GM12878 (cell line): ENCODE measurements around the gene TTLL11. TPM values are rescaled to one million over a fixed set of nuclear protein-coding genes. Genes with fewer than 3 reads are reported as not detected.

ENCODE experiments used
- CBX5 ChIP-seq: sonication (generic); IDR thresholded peaks from 2 replicates; pipeline ENCODE4 v1.6.1; 2016; ENCODE audit warnings: low read depth, moderate library complexity, mild to moderate bottlenecking, inconsistent platforms
- ELK1 ChIP-seq: IDR thresholded peaks from 2 replicates; pipeline ENCODE4 v1.6.1; 2012; ENCODE audit warnings: low read depth, low read length, improper control_type of control experiment
- RBBP5 ChIP-seq: fragments of 200-600 bp; sonication (generic); conservative IDR thresholded peaks from 2 replicates; pipeline ENCODE4 v1.6.1; 2016
- REST ChIP-seq: IDR thresholded peaks from 2 replicates; pipeline ENCODE4 v1.6.1; 2012; ENCODE audit warnings: mild to moderate bottlenecking, low read depth, low read length
- RFX5 ChIP-seq: IDR thresholded peaks from 2 replicates; pipeline ENCODE4 v1.6.1; 2011; ENCODE audit warnings: low read depth, low read length, improper control_type of control experiment
- TARDBP ChIP-seq: IDR thresholded peaks from 2 replicates; pipeline ENCODE4 v1.6.1; 2016; ENCODE audit warnings: borderline replicate concordance
- ZBTB4 ChIP-seq: fragments of 450-650 bp; formaldehyde crosslinking; IDR thresholded peaks from 2 replicates; pipeline ENCODE4 v1.4.0; 2022; ENCODE audit warnings: mild to moderate bottlenecking, moderate library complexity
- ZNF592 ChIP-seq: fragments of 450-650 bp; IDR thresholded peaks from 2 replicates; pipeline ENCODE4 v1.6.1; 2017; ENCODE audit warnings: mild to moderate bottlenecking, moderate library complexity
- polyA plus RNA-seq, 11 experiments: library from polyadenylated mRNA; depleted of rRNA in 4 of 11; unstranded in 6 of 11; stranded (reverse) in 5 of 11; fragments of >200 nt; fragmentation: Nextera tagmentation in 4 of 11; fragmentation: Illumina TruSeq in 1 of 11; extraction: Ambion mirVana in 4 of 11; extraction: Trizol in 1 of 11; gene quantifications; 1 replicate in 1 of 11; 2 replicates in 10 of 11; pipeline versions ENCODE4 v1.2.1 to v1.2.3, GENCODE V29; 2011 to 2016; ENCODE audit warnings: inconsistent platforms in 2 of 11, missing spikeins in 2 of 11, low read depth in 1 of 11
- total RNA-seq, 4 experiments: library from RNA; depleted of rRNA in 3 of 4; stranded (reverse); fragments of >200 nt in 3 of 4; fragmentation: Illumina TruSeq in 1 of 4; extraction: Trizol in 1 of 4; gene quantifications; 2 replicates each; pipeline versions ENCODE4 v1.2.1 to v1.2.3, GENCODE V29; 2013 to 2021

The TTLL11 gene
- total and polyA plus RNA-seq, 10 of the 15 experiments (the other 5 are each of a cell fraction or from before 2014, with no cell fraction given): 1.2 to 3.7 (median 2.9) TPM

- no peak for TF ChIP-seq ELK1
- TF ChIP-seq TARDBP: no peak
- no peak for TF ChIP-seq ZBTB4 (CRISPR knock-in tag)
- TF ChIP-seq ZNF592: no peak
- no peak for TF ChIP-seq RBBP5
- no peak for TF ChIP-seq REST
- TF ChIP-seq RFX5: no peak
- TF ChIP-seq CBX5: no peak
These were observed 306.6 kb downstream of the TTLL11 start (continued) for GRCh38 chr9:121786543-121786948.
